Breast epithelium (tissue), 3 donors: ENCODE results near the gene ITGB2.

Experiments
- POLR2A ChIP-seq: fragments of 450-650 bp; IDR thresholded peaks from one replicate; pipeline ENCODE4 v1.6.1; 2016; ENCODE audit warnings: antibody characterized with exemption, mild to moderate bottlenecking, moderate library complexity
- POLR2AphosphoS5 ChIP-seq, 3 donors: sonication (generic); formaldehyde crosslinking; IDR thresholded peaks; one replicate each; pipeline ENCODE4 v1.6.1; 2017; ENCODE audit warnings: antibody characterized with exemption in 3 of 3
- TF ChIP-seq, protein P1 (sequence below), 3 donors: fragments of 450-650 bp; IDR thresholded peaks; one replicate each; pipeline ENCODE4 v1.5.1; 2016 to 2017; ENCODE audit warnings: antibody characterized with exemption in 3 of 3, mild to moderate bottlenecking in 3 of 3, moderate library complexity in 3 of 3

DNA sequence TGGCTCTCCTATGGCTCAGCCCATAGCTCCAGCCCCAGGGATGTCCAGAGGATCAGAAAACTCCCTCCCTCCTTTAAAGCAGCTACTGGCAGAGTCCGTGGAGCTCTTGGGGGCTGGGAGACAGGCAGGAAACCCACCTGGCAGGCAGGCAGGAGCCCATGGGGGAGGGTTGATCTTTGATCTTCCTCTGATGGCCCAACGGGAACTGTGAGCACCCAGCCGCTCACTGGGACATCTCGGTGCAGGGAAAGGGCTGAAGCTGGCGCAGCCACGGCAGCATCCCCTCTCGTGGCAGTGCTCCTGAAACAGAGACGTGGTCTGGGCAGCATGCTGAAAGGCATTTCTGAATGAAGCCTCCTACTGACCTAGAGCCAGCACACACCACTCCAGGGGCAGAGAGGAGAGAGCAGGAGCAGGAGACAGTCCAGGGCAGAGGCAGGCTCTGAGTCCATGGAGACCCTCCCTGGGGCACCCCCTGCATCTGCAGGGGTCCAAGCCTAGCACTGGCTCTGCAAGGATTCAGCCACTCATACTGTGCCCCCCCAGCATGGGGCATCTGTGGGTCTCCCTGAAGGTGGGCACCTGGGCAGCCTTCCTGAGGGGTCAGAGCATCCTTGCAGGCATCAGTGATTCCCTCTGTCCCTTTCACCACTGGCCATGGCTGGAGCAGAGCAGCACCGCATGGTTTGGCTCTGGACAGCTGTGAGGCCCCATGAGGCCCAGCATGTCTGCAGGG, 14.3 kb upstream of the ITGB2 start:
- TF ChIP-seq, protein P1, sequence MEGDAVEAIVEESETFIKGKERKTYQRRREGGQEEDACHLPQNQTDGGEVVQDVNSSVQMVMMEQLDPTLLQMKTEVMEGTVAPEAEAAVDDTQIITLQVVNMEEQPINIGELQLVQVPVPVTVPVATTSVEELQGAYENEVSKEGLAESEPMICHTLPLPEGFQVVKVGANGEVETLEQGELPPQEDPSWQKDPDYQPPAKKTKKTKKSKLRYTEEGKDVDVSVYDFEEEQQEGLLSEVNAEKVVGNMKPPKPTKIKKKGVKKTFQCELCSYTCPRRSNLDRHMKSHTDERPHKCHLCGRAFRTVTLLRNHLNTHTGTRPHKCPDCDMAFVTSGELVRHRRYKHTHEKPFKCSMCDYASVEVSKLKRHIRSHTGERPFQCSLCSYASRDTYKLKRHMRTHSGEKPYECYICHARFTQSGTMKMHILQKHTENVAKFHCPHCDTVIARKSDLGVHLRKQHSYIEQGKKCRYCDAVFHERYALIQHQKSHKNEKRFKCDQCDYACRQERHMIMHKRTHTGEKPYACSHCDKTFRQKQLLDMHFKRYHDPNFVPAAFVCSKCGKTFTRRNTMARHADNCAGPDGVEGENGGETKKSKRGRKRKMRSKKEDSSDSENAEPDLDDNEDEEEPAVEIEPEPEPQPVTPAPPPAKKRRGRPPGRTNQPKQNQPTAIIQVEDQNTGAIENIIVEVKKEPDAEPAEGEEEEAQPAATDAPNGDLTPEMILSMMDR (IDR thresholded peaks at IDR 0.05) = no peak
- TF ChIP-seq POLR2A (no peak), POLR2AphosphoS5 (IDR thresholded peaks at IDR 0.05) (no peak)
